ENCODE data around the gene AGMAT. TPM values are rescaled to one million over a fixed set of nuclear protein-coding genes. Genes with fewer than 3 reads are reported as not detected.

The AGMAT gene
- total and polyA plus RNA-seq, 9 of the 15 experiments (the other 6 are each of a cell fraction or from before 2014, with no cell fraction given): not detected

DNA sequence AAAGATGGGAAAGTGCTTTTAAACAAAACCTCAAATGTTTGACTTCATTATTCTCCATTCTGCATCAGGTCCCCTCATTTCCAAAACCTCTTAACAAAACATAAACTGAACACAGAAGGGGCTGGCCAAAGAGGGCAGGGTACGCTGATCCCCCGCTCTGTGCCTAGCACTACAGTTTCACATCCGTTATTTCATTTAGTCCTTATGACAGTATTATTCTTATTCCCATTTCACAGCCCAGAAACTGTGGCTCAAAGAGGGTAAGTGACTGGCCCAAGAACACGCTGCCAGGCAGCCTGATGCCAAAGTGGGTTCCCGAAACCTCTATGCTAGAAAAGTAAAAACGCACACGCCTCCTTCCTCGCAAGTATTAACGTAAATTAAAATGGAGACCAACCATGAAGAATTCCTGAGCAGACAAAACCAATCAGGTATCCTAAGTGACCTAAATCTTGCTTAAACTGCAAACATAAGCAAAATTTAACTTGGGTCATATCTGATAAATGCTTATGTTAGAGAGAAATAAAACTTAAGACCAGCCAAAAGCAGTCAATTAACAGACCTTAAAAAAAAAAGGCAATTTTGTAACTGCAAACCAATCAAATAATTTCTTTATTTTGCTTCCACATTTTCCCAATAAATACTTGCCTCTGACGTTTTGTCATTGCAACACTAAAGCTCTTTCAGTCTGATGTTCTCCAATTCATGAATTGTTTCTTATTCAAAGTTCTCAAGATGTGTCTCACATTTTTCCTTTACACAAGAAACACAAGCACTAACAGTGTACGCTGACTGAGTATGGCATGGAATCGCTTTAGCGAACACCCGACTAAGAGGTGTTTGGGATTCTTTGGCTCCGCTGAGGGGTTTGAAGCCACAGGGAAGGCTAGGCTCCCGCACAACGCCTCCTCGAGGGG lies 61.5 kb downstream of the AGMAT start (continued):
- TF ChIP-seq, protein P1, sequence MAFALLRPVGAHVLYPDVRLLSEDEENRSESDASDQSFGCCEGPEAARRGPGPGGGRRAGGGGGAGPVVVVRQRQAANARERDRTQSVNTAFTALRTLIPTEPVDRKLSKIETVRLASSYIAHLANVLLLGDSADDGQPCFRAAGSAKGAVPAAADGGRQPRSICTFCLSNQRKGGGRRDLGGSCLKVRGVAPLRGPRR (CRISPR knock-in tag; IDR thresholded peaks at IDR 0.05): 0 out of 2 replicates have a peak, but pooled peaks have one; percentile 19
- TF ChIP-seq, protein P2, sequence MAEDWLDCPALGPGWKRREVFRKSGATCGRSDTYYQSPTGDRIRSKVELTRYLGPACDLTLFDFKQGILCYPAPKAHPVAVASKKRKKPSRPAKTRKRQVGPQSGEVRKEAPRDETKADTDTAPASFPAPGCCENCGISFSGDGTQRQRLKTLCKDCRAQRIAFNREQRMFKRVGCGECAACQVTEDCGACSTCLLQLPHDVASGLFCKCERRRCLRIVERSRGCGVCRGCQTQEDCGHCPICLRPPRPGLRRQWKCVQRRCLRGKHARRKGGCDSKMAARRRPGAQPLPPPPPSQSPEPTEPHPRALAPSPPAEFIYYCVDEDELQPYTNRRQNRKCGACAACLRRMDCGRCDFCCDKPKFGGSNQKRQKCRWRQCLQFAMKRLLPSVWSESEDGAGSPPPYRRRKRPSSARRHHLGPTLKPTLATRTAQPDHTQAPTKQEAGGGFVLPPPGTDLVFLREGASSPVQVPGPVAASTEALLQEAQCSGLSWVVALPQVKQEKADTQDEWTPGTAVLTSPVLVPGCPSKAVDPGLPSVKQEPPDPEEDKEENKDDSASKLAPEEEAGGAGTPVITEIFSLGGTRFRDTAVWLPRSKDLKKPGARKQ (CRISPR knock-in tag; IDR thresholded peaks at IDR 0.05): 0 out of 2 replicates have a peak, but pooled peaks have one; percentile 13
- no peak for TF ChIP-seq ZNF584 (CRISPR knock-in tag; IDR thresholded peaks at IDR 0.05; ENCODE audit: low read depth)
- peak; percentile 90 for TF ChIP-seq MAFF (IDR thresholded peaks at IDR 0.05; ENCODE audit: low read length)
- no peak for TF ChIP-seq ZNF23 (CRISPR knock-in tag; IDR thresholded peaks at IDR 0.05)
- TF ChIP-seq SRF (CRISPR knock-in tag; IDR thresholded peaks at IDR 0.05): 0 out of 4 replicates have a peak, but pooled peaks of 1 of the 2 experiments have one; percentile 22
- TF ChIP-seq HMGN3 (IDR thresholded peaks at IDR 0.05; ENCODE audit: borderline replicate concordance, extremely low read depth, insufficient read length, low read depth, low read length): no peak
- TF ChIP-seq, protein P3, sequence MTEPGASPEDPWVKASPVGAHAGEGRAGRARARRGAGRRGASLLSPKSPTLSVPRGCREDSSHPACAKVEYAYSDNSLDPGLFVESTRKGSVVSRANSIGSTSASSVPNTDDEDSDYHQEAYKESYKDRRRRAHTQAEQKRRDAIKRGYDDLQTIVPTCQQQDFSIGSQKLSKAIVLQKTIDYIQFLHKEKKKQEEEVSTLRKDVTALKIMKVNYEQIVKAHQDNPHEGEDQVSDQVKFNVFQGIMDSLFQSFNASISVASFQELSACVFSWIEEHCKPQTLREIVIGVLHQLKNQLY (CRISPR knock-in tag; conservative IDR thresholded peaks at IDR 0.05): 0 out of 4 replicates have a peak, but pooled peaks of 1 of the 2 experiments have one; percentile 41
- no peak for TF ChIP-seq TOE1 (IDR thresholded peaks at IDR 0.05; ENCODE audit: borderline replicate concordance)
- TF ChIP-seq TOE1 (CRISPR knock-in tag; IDR thresholded peaks at IDR 0.05; ENCODE audit: borderline replicate concordance, low read depth): no peak
- peak; percentile 96 for TF ChIP-seq ZNF316 (IDR thresholded peaks at IDR 0.05)
- TF ChIP-seq NRF1 (conservative IDR thresholded peaks at IDR 0.05 in 1 of 2, IDR thresholded peaks at IDR 0.05 in 1 of 2): 0 out of 4 replicates have a peak, but pooled peaks of 1 of the 2 experiments have one; percentile 21
- TF ChIP-seq, protein P4, sequence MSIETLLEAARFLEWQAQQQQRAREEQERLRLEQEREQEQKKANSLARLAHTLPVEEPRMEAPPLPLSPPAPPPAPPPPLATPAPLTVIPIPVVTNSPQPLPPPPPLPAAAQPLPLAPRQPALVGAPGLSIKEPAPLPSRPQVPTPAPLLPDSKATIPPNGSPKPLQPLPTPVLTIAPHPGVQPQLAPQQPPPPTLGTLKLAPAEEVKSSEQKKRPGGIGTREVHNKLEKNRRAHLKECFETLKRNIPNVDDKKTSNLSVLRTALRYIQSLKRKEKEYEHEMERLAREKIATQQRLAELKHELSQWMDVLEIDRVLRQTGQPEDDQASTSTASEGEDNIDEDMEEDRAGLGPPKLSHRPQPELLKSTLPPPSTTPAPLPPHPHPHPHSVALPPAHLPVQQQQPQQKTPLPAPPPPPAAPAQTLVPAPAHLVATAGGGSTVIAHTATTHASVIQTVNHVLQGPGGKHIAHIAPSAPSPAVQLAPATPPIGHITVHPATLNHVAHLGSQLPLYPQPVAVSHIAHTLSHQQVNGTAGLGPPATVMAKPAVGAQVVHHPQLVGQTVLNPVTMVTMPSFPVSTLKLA (conservative IDR thresholded peaks at IDR 0.05): peak in 1 of 2 experiments; percentile 40; a peak in 1 of 4 replicates
- TF ChIP-seq L3MBTL2 (IDR thresholded peaks at IDR 0.05): peak; percentile 34; the same call in 1 of the 2 replicates
- peak; percentile 88 for TF ChIP-seq MAFK (IDR thresholded peaks at IDR 0.05; ENCODE audit: low read length)
- TF ChIP-seq NFXL1 (CRISPR knock-in tag; IDR thresholded peaks at IDR 0.05): no peak
- no peak for TF ChIP-seq GATAD2B (IDR thresholded peaks at IDR 0.05; ENCODE audit: borderline replicate concordance)
- TF ChIP-seq PPARD (CRISPR knock-in tag; IDR thresholded peaks at IDR 0.05): no peak
- 0 out of 2 replicates have a peak, but pooled peaks have one; percentile 15 for TF ChIP-seq NFATC3 (IDR thresholded peaks at IDR 0.05)
- TF ChIP-seq PHF8 (IDR thresholded peaks at IDR 0.05; ENCODE audit: borderline replicate concordance, low read length): no peak
- TF ChIP-seq WHSC1 (IDR thresholded peaks at IDR 0.05; ENCODE audit: low read length): no peak

All from K562 (cell line).